HepG2 (cell line): Measurements from ENCODE around the gene LILRB2. TPM values are rescaled to one million over a fixed set of nuclear protein-coding genes. Genes with fewer than 3 reads are reported as not detected.

Experiments
- EED ChIP-seq: sonication (generic); formaldehyde crosslinking; IDR thresholded peaks from 2 replicates; pipeline ENCODE4 v1.5.0; 2020; ENCODE audit warnings: mild to moderate bottlenecking, missing genetic modification reagents
- KDM2A ChIP-seq: sonication (generic); formaldehyde crosslinking; IDR thresholded peaks from 2 replicates; pipeline ENCODE4 v1.4.0; 2020; ENCODE audit warnings: low read depth, missing genetic modification reagents, borderline replicate concordance
- KIAA2018 ChIP-seq: sonication (generic); formaldehyde crosslinking; IDR thresholded peaks from 2 replicates; pipeline ENCODE4 v1.5.0; 2020; ENCODE audit warnings: mild to moderate bottlenecking, missing genetic modification reagents, borderline replicate concordance
- MXD4 ChIP-seq: IDR thresholded peaks from 2 replicates; pipeline ENCODE4 v1.6.1; 2016; ENCODE audit warnings: mild to moderate bottlenecking, missing biosample characterization, missing genetic modification reagents
- MYNN ChIP-seq: sonication (generic); formaldehyde crosslinking; IDR thresholded peaks from 2 replicates; pipeline ENCODE4 v1.4.0; 2020; ENCODE audit warnings: mild to moderate bottlenecking, low read depth, missing genetic modification reagents
- SSRP1 ChIP-seq: IDR thresholded peaks from 2 replicates; pipeline ENCODE4 v1.6.1; 2016; ENCODE audit warnings: control low read depth
- TBX3 ChIP-seq: fragments of 450-650 bp; IDR thresholded peaks from 2 replicates; pipeline ENCODE4 v1.6.1; 2017; ENCODE audit warnings: antibody characterized with exemption, mild to moderate bottlenecking, inconsistent platforms, borderline replicate concordance
- ZMYM3 ChIP-seq: sonication (generic); formaldehyde crosslinking; IDR thresholded peaks from 2 replicates; pipeline ENCODE4 v1.5.1; 2020; ENCODE audit warnings: mild to moderate bottlenecking, missing genetic modification reagents
- ZNF292 ChIP-seq: sonication (generic); formaldehyde crosslinking; IDR thresholded peaks from 2 replicates; pipeline ENCODE4 v1.8.1; 2022; ENCODE audit warnings: mild to moderate bottlenecking, low read depth, missing genetic modification reagents, borderline replicate concordance
- ZNF44 ChIP-seq: sonication (generic); formaldehyde crosslinking; IDR thresholded peaks from 2 replicates; pipeline ENCODE4 v1.5.1; 2020; ENCODE audit warnings: mild to moderate bottlenecking, missing genetic modification reagents
- ZNF569 ChIP-seq: sonication (generic); formaldehyde crosslinking; IDR thresholded peaks from 2 replicates; pipeline ENCODE4 v1.5.0; 2020; ENCODE audit warnings: mild to moderate bottlenecking, missing genetic modification reagents, moderate library complexity, borderline replicate concordance
- ZNF768 ChIP-seq: sonication (generic); formaldehyde crosslinking; IDR thresholded peaks from 2 replicates; pipeline ENCODE4 v1.4.0; 2020; ENCODE audit warnings: missing genetic modification reagents
- ZNF775 ChIP-seq: sonication (generic); formaldehyde crosslinking; IDR thresholded peaks from 2 replicates; pipeline ENCODE4 v1.4.0; 2020; ENCODE audit warnings: missing genetic modification reagents, mild to moderate bottlenecking, moderate library complexity, borderline replicate concordance
- ZNF891 ChIP-seq: sonication (generic); formaldehyde crosslinking; IDR thresholded peaks from 2 replicates; pipeline ENCODE4 v1.5.0; 2020; ENCODE audit warnings: mild to moderate bottlenecking, missing genetic modification reagents
- ZSCAN21 ChIP-seq: sonication (generic); formaldehyde crosslinking; IDR thresholded peaks from 2 replicates; pipeline ENCODE4 v1.8.0; 2022; ENCODE audit warnings: mild to moderate bottlenecking, missing genetic modification reagents, moderate library complexity, borderline replicate concordance
- polyA plus RNA-seq, 8 experiments: library from polyadenylated mRNA; depleted of rRNA in 3 of 8; stranded (reverse) in 7 of 8; unstranded in 1 of 8; fragments of >200 nt; fragmentation: Illumina TruSeq in 4 of 8; extraction: Trizol in 4 of 8; gene quantifications; 2 replicates each; pipeline versions ENCODE4 v1.2.1 to v1.2.3, GENCODE V29; 2011 to 2016; ENCODE audit warnings: low read depth in 4 of 8, missing spikeins in 1 of 8, mixed read lengths in 1 of 8; ENCODE audit not compliant: insufficient read depth in 1 of 8
- total RNA-seq, 5 experiments: library from RNA; depleted of rRNA; stranded (reverse); fragments of >200 nt; fragmentation: Illumina TruSeq; extraction: Trizol; gene quantifications; 2 replicates each; pipeline ENCODE4 v1.2.3, GENCODE V29; 2016; ENCODE audit warnings: low read depth in 1 of 5
- TF ChIP-seq, protein P1 (sequence below): sonication (generic); formaldehyde crosslinking; IDR thresholded peaks from 2 replicates; pipeline ENCODE4 v1.5.1; 2020; ENCODE audit warnings: mild to moderate bottlenecking, missing genetic modification reagents, borderline replicate concordance
- TF ChIP-seq, protein P2 (sequence below): sonication (generic); formaldehyde crosslinking; IDR thresholded peaks from 2 replicates; pipeline ENCODE4 v1.4.0; 2020; ENCODE audit warnings: missing genetic modification reagents, borderline replicate concordance

The LILRB2 gene
- total and polyA plus RNA-seq, 2 of the 13 experiments (the other 11 are each of a cell fraction or from before 2014, with no cell fraction given): not detected

DNA sequence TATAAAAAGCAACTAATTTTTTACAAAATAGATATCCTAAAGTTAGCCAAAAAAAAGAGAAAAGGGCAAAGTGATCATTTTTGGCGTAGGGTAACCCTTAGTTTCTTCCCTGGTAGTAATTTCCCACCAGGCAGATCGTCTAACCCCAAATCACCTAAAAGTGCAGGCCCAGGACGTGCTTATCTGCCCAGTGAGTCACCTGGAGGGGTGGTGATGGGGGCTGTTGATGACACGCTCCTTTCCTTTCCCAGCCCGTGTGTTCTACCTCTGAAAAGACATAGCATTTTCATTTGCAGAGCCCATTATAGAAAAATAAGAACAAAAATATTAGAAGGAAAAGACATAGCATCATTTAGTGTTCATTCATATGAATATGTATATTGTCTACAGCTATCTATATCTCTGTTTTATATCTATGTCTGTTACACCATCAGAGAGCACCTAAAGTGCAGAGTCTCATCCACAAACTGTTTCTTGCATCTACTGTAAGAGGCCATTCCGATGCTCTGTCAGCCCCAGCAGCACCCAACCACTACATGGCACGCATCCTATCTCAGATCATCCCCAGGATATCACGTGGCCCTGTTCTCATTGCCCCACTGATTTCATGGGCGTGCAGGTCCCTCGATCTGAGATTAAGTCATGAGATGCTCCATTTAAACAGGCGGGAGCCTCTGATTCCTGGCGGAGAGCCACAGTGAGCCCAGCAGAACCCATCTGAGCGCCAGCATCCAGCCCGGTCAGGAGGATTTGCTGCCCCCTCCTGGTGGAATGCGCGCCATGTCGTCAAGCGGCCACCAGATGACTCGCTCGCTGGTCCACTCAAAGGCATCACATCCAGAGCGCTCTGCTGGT lies 49.6 kb downstream of the LILRB2 start (continued):
- TF ChIP-seq KIAA2018 (CRISPR knock-in tag) (no peak), KDM2A (CRISPR knock-in tag) (peak; percentile 74; the same call in 1 of the 2 replicates), ZNF44 (CRISPR knock-in tag) (no peak), ZMYM3 (CRISPR knock-in tag) (peak; percentile 64; the same call in 1 of the 2 replicates), ZNF569 (no peak), SSRP1 (no peak), MYNN (CRISPR knock-in tag) (no peak), TBX3 (no peak), MXD4 (CRISPR knock-in tag) (no peak), EED (CRISPR knock-in tag) (no peak), ZNF891 (CRISPR knock-in tag) (no peak), ZNF775 (CRISPR knock-in tag) (no peak), ZNF768 (CRISPR knock-in tag) (peak; percentile 91), ZSCAN21 (CRISPR knock-in tag) (0 out of 2 replicates have a peak, but pooled peaks have one; percentile 34), ZNF292 (no peak)
- TF ChIP-seq, protein P1, sequence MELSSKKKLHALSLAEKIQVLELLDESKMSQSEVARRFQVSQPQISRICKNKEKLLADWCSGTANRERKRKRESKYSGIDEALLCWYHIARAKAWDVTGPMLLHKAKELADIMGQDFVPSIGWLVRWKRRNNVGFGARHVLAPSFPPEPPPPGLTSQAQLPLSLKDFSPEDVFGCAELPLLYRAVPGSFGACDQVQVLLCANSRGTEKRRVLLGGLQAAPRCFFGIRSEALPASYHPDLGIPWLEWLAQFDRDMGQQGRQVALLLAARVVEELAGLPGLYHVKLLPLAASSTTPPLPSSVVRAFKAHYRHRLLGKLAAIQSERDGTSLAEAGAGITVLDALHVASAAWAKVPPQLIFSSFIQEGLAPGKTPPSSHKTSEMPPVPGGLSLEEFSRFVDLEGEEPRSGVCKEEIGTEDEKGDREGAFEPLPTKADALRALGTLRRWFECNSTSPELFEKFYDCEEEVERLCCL (CRISPR knock-in tag): no peak
- TF ChIP-seq, protein P2, sequence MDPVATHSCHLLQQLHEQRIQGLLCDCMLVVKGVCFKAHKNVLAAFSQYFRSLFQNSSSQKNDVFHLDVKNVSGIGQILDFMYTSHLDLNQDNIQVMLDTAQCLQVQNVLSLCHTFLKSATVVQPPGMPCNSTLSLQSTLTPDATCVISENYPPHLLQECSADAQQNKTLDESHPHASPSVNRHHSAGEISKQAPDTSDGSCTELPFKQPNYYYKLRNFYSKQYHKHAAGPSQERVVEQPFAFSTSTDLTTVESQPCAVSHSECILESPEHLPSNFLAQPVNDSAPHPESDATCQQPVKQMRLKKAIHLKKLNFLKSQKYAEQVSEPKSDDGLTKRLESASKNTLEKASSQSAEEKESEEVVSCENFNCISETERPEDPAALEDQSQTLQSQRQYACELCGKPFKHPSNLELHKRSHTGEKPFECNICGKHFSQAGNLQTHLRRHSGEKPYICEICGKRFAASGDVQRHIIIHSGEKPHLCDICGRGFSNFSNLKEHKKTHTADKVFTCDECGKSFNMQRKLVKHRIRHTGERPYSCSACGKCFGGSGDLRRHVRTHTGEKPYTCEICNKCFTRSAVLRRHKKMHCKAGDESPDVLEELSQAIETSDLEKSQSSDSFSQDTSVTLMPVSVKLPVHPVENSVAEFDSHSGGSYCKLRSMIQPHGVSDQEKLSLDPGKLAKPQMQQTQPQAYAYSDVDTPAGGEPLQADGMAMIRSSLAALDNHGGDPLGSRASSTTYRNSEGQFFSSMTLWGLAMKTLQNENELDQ (CRISPR knock-in tag): no peak
